T-cell (primary cell): ENCODE data around the gene COL23A1. TPM values are rescaled to one million over a fixed set of nuclear protein-coding genes. Genes with fewer than 3 reads are reported as not detected.
"Not testable (repeated sequence)": the region's sequence is repeated elsewhere in the genome, so short reads cannot be mapped to it uniquely, and the experiment has no call there.

Experiments
- ATAC-seq, 4 experiments: fragments of 200-7000 bp in 3 of 4; fragments of 150-1000 bp in 1 of 4; cut with Tn5 transposase; replicated peaks in 1 of 4; 1 replicate in 3 of 4; 2 replicates in 1 of 4; pipeline ENCODE4 v1.10.0; 2021; ENCODE audit warnings: moderate library complexity in 3 of 4, mild to moderate bottlenecking in 2 of 4, moderate number of reproducible peaks in 1 of 4
- CTCF ChIA-PET, 2 donors: fragments of 300-600 bp; sonication (Branson Sonifier 250); formaldehyde crosslinking; loops; one replicate each; lab custom pipeline; 2022; ENCODE audit warnings: antibody characterized with exemption in 2 of 2; lab: Charles Lee
- POLR2A ChIA-PET, 2 donors: fragments of 300-600 bp; sonication (Branson Sonifier 250); formaldehyde crosslinking; loops; one replicate each; lab custom pipeline; 2022; ENCODE audit warnings: antibody characterized with exemption in 2 of 2; lab: Charles Lee
- DNase-seq, 35 experiments: peaks; one replicate each; pipeline versions ENCODE4 v3.0.0 to v3.0.0-alpha.2; 2013 to 2023
- H3K27ac ChIP-seq: one replicate; pipeline ENCODE4 v1.5.1; 2013; ENCODE audit warnings: low read length
- H3K27me3 ChIP-seq, 2 experiments: replicated peaks in 1 of 2; 1 replicate in 1 of 2; 2 replicates in 1 of 2; pipeline versions ENCODE4 v1.6.1 to v1.7.0; 2013; ENCODE audit warnings: low read length in 1 of 2, mixed read lengths in 1 of 2; ENCODE audit not compliant: control insufficient read depth in 2 of 2, insufficient read depth in 2 of 2; ENCODE audit errors: extremely low read depth in 1 of 2
- H3K36me3 ChIP-seq, 2 donors: 1 replicate in 1 of 2; 2 replicates in 1 of 2; pipeline versions ENCODE4 v1.6.1 to v1.7.0; 2013; ENCODE audit warnings: low read length in 1 of 2; ENCODE audit not compliant: control insufficient read depth in 2 of 2, insufficient read depth in 1 of 2; ENCODE audit errors: extremely low read depth in 1 of 2
- H3K4me1 ChIP-seq, 2 experiments: 1 replicate in 1 of 2; 2 replicates in 1 of 2; pipeline versions ENCODE4 v1.6.1 to v1.7.0; 2013; ENCODE audit warnings: low read length in 2 of 2, mixed read lengths in 1 of 2; ENCODE audit not compliant: insufficient read depth in 2 of 2, control insufficient read depth in 1 of 2; ENCODE audit errors: extremely low read depth in 1 of 2
- H3K4me3 ChIP-seq, 2 donors: 1 replicate in 1 of 2; 2 replicates in 1 of 2; pipeline versions ENCODE4 v1.5.1 to v1.7.0; 2013; ENCODE audit warnings: mild to moderate bottlenecking in 2 of 2, low read length in 1 of 2, moderate library complexity in 1 of 2; ENCODE audit not compliant: control insufficient read depth in 1 of 2; ENCODE audit errors: extremely low read depth in 1 of 2
- H3K9me3 ChIP-seq: 2 replicates; pipeline ENCODE4 v1.7.0; 2013
- H3K27ac Mint-ChIP-seq, 2 donors: one replicate each; pipeline ENCODE4 v1.8.0; 2020 to 2021; ENCODE audit warnings: mild to moderate bottlenecking in 2 of 2, mixed read lengths in 2 of 2
- H3K27me3 Mint-ChIP-seq, 2 donors: one replicate each; pipeline ENCODE4 v1.8.0; 2021 to 2022; ENCODE audit warnings: mixed read lengths in 2 of 2
- H3K36me3 Mint-ChIP-seq: one replicate; pipeline ENCODE4 v1.8.0; 2021; ENCODE audit warnings: mixed read lengths
- H3K4me1 Mint-ChIP-seq, 3 donors: one replicate each; pipeline ENCODE4 v1.8.0; 2020 to 2022; ENCODE audit warnings: mixed read lengths in 3 of 3, mild to moderate bottlenecking in 1 of 3
- H3K4me3 Mint-ChIP-seq, 3 donors: one replicate each; pipeline ENCODE4 v1.8.0; 2020 to 2022; ENCODE audit warnings: mild to moderate bottlenecking in 3 of 3, mixed read lengths in 3 of 3, moderate library complexity in 3 of 3
- H3K9me3 Mint-ChIP-seq, 3 donors: one replicate each; pipeline ENCODE4 v1.8.0; 2020 to 2022; ENCODE audit warnings: mixed read lengths in 3 of 3
- WGBS: methylation state at CpG from one replicate; pipeline ENCODE4 v1.1.5; 2013; ENCODE audit warnings: missing lambda C conversion rate; ENCODE audit not compliant: insufficient coverage; 5-methylcytosine and 5-hydroxymethylcytosine counted together
- total RNA-seq, 35 experiments: library from RNA in 6 of 35; stranded (reverse) in 6 of 35; fragments of 120-200 nt in 1 of 35; gene quantifications; one replicate each; pipeline versions ENCODE4 v1.2.1 to v1.2.4 and lab custom pipeline; 2013 to 2026

The COL23A1 gene
- total RNA-seq, 5 donors from 2014 or later (not counting 1 experiment from before 2014, with no cell fraction given), result 0.07 to 0.13 TPM; not detected in 3

GRCh38 chr5:178202541-178202940 lies 387.7 kb downstream of the COL23A1 start:
- DNase-seq (no peak), ATAC-seq (no peak)
- ChIA-PET POLR2A (no interaction called here), CTCF (no interaction called here)
- Mint-ChIP-seq H3K27ac (no peak overlapping the region), H3K4me1 (peaks cover 22 to 25% (median 22%) of the 10 kb centered on the region in 3 donors), H3K9me3 (no peaks in the 10 kb centered on the region), H3K36me3 (peaks cover 13% of the 10 kb centered on the region), H3K27me3 (peaks cover 0 to 3% of the 10 kb centered on the region in 2 donors), H3K4me3 (peak overlapping the region; percentile 46 to 64 (median 50))
- Histone ChIP-seq H3K4me3 (no peak overlapping the region), H3K9me3 (no peaks in the 10 kb centered on the region), H3K27me3 (no peaks in the 10 kb centered on the region), H3K36me3 (peaks cover 0 to 11% of the 10 kb centered on the region in 2 donors), H3K4me1 (peaks cover 12 to 23% of the 10 kb centered on the region in 2 experiments), H3K27ac (no peak overlapping the region)
- WGBS, result 88% methylated on average over 5 of the region's 10 CpGs

DNA sequence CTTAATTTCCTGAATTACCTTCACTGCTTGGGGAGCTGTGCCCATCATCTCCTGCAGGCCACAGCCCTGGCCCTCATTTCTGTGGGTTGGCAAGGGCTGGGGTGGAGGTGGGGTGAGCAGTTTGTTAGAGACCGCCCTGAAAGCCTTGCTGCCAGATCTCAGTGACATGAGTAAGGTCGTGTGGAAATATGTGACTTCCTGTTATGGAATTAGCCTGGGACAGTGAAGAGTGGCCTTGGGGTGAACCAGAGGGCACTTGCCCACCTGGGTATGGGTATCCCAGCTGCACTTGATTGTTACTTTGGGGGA lies 388.3 kb downstream of the COL23A1 start:
- H3K4me1 ChIP-seq, result peaks cover 8 to 17% of the 10 kb centered on the region in 2 experiments
- CTCF ChIA-PET, result no interaction called here
- H3K36me3 Mint-ChIP-seq, result peaks cover 11% of the 10 kb centered on the region
- peaks cover 0 to 3% of the 10 kb centered on the region in 2 donors for H3K27me3 Mint-ChIP-seq
- no peak overlapping the region for H3K4me3 ChIP-seq
- no peaks in the 10 kb centered on the region for H3K9me3 ChIP-seq
- H3K4me3 Mint-ChIP-seq, result peak overlapping the region in 1 of 3 donors; percentile 45
- peaks cover 0 to 4% of the 10 kb centered on the region in 2 donors for H3K36me3 ChIP-seq
- H3K27me3 ChIP-seq, result no peaks in the 10 kb centered on the region
- POLR2A ChIA-PET, result interaction anchor here in 1 of 2 donors (1.2 kb wide), 1 partner anchor 12 kb away, joined by 3 read pairs; no protein-coding TSS in a partner anchor
- ATAC-seq (no peak), DNase-seq (no peak)
- no peak overlapping the region for H3K27ac ChIP-seq
- H3K27ac Mint-ChIP-seq, result no peak overlapping the region
- H3K9me3 Mint-ChIP-seq, result no peaks in the 10 kb centered on the region
- peaks cover 15 to 18% (median 16%) of the 10 kb centered on the region in 3 donors for H3K4me1 Mint-ChIP-seq
- 49% methylated on average over 2 of the region's 2 CpGs for WGBS

DNA sequence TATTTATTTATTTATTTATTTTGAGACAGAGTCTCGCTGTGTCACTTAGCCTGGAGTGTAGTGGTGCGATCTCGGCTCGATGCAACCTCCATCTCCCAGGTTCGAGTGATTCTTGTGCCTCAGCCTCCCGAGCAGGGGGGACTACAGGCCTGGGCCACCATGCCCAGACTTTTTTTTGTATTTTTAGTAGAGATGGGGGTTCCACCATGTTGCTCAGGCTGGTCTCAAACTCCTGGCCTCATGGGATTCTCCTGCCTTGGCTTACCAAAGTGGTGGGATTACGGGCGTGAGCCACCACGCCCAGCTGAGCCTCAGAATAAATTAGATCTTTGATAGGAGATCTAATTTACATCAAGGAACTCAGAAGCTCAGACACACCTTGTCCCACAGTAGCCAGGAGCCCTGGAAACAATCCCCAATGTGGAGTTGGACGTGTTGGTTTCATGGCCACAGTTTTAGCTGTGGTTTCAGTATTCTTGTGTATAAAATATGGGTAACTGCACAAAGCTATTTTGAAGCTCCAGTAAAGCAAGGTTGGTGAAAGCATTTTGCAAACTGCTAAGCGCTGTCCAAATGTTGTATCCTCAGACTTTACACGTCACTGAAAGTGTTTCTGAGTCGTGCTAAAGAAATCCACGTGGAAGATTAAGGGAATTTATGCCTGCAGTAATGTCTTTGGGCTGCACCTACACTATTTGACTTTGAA lies 388.8 kb downstream of the COL23A1 start:
- H3K27ac Mint-ChIP-seq, result no peak overlapping the region
- H3K27me3 Mint-ChIP-seq, result peaks cover 0 to 3% of the 10 kb centered on the region in 2 donors

GRCh38 chr5:178199581-178200434 lies 390.4 kb downstream of the COL23A1 start:
- Mint-ChIP-seq H3K27ac (no peak overlapping the region), H3K4me3 (no peak overlapping the region), H3K9me3 (no peaks in the 10 kb centered on the region), H3K4me1 (peaks cover 0 to 2% (median 2%) of the 10 kb centered on the region in 3 donors), H3K36me3 (peaks cover 2% of the 10 kb centered on the region), H3K27me3 (peaks cover 0 to 6% of the 10 kb centered on the region in 2 donors)
- Histone ChIP-seq H3K4me3 (no peak overlapping the region), H3K36me3 (no peaks in the 10 kb centered on the region), H3K4me1 (no peaks in the 10 kb centered on the region), H3K27ac (no peak overlapping the region), H3K27me3 (peaks cover 0 to 2% of the 10 kb centered on the region in 2 experiments), H3K9me3 (no peaks in the 10 kb centered on the region)
- 88% methylated on average over 7 of the region's 12 CpGs for WGBS
- POLR2A ChIA-PET, result no interaction called here
- DNase-seq (no peak), ATAC-seq (no peak)
- CTCF ChIA-PET, result no interaction called here

More for the DNA sequence above, 388.8 kb downstream of the COL23A1 start:
- ATAC-seq (no peak), DNase-seq (no peak)
- 83% methylated on average over 5 of the region's 14 CpGs for WGBS
- Histone ChIP-seq H3K27me3 (no peaks in the 10 kb centered on the region), H3K27ac (no peak overlapping the region), H3K9me3 (no peaks in the 10 kb centered on the region), H3K36me3 (no peaks in the 10 kb centered on the region), H3K4me1 (peaks cover 8 to 12% of the 10 kb centered on the region in 2 experiments), H3K4me3 (no peak overlapping the region)
- Mint-ChIP-seq H3K36me3 (peaks cover 8% of the 10 kb centered on the region), H3K9me3 (no peaks in the 10 kb centered on the region), H3K4me3 (peak overlapping the region in 1 of 3 donors; percentile 45), H3K4me1 (peaks cover 10 to 13% (median 11%) of the 10 kb centered on the region in 3 donors)
- POLR2A ChIA-PET, result interaction anchor here in 1 of 2 donors (1.2 kb wide), 1 partner anchor 13 kb away, joined by 3 read pairs; no protein-coding TSS in a partner anchor
- CTCF ChIA-PET, result no interaction called here

DNA sequence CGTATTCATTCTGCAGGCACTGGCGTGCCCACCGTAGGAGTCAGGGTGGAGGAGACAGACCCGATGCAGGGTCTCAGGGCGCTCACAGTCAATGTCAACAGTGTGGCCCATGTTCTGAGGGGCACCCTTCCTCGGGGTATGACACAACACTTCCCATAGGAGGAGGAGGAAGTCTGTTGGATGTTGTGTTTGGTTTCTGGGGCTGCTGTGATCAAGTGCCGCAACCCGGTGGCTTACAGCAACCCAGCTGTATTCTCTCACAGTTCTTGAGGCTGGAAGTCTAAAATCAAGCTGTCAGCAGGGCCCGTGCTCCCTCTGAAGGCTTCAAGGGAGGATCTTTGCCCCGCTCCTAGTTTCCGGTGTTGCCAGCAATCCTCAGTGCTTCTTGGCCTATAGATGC lies 391.5 kb downstream of the COL23A1 start:
- Histone ChIP-seq H3K27ac (no peak overlapping the region), H3K27me3 (peaks cover 0 to 11% of the 10 kb centered on the region in 2 experiments), H3K4me3 (no peak overlapping the region), H3K36me3 (no peaks in the 10 kb centered on the region), H3K9me3 (no peaks in the 10 kb centered on the region), H3K4me1 (peaks cover 6 to 10% of the 10 kb centered on the region in 2 experiments)
- ChIA-PET POLR2A (no interaction called here), CTCF (interaction anchor here in 1 of 2 donors (0.7 kb wide), 1 partner anchor 1691 kb away, joined by 5 read pairs; no protein-coding TSS in a partner anchor)
- Mint-ChIP-seq H3K4me3 (no peak overlapping the region), H3K27me3 (peaks cover 3 to 7% of the 10 kb centered on the region in 2 donors), H3K4me1 (peaks cover 7 to 8% (median 7%) of the 10 kb centered on the region in 3 donors), H3K27ac (no peak overlapping the region), H3K36me3 (no peaks in the 10 kb centered on the region), H3K9me3 (no peaks in the 10 kb centered on the region)
- ATAC-seq (no peak), DNase-seq (no peak)
- WGBS, result 82% methylated on average over 5 of the region's 11 CpGs

DNA sequence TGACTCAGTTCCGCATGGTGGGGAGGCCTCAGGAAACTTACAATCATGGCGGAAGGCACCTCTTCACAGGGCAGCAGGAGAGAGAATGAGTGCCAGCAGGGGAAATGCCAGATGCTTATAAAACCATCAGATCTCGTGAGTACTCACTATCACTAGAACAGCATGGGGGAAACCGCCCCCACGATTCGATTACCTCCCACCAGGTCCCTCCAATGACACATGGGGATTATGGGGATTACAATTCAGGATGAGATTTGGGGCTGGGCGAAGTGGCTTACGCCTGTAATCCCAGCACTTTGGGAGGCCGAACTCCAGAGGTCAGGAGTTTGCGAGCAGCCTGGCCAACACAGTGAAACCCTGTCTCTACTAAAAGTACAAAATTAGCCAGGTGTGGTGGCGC lies 392.0 kb downstream of the COL23A1 start:
- H3K36me3 Mint-ChIP-seq, DNase-seq, H3K36me3 ChIP-seq, H3K9me3 Mint-ChIP-seq, POLR2A ChIA-PET, ATAC-seq, H3K4me3 ChIP-seq, H3K27ac Mint-ChIP-seq, H3K9me3 ChIP-seq, H3K4me3 Mint-ChIP-seq, H3K27ac ChIP-seq: not testable (repeated sequence)
- 96% methylated on average over 4 of the region's 11 CpGs for whole genome bisulfite sequencing
- Mint-ChIP-seq H3K4me1 (peaks cover 12% of the 10 kb centered on the region in 3 donors), H3K27me3 (peaks cover 3 to 12% of the 10 kb centered on the region in 2 donors)
- CTCF ChIA-PET, result interaction anchor here (0.6 to 0.7 kb wide), 2 partner anchors 164 to 1691 kb away, joined by 3 to 5 read pairs; no protein-coding TSS in a partner anchor
- Histone ChIP-seq H3K4me1 (peaks cover 6 to 16% of the 10 kb centered on the region in 2 experiments), H3K27me3 (peaks cover 0 to 15% of the 10 kb centered on the region in 2 experiments)
